HepG2 (cell line): Measurements from ENCODE around the gene MRPS31. TPM values are rescaled to one million over a fixed set of nuclear protein-coding genes. Genes with fewer than 3 reads are reported as not detected.

Source experiments
- CBX1 ChIP-seq: IDR thresholded peaks from one replicate; pipeline ENCODE4 v1.6.1; 2016; ENCODE audit warnings: antibody characterized with exemption, low read depth
- CSRNP2 ChIP-seq: sonication (generic); formaldehyde crosslinking; conservative IDR thresholded peaks from 2 replicates; pipeline ENCODE4 v1.8.0; 2022; ENCODE audit warnings: low read depth, missing genetic modification reagents
- E2F2 ChIP-seq: sonication (generic); formaldehyde crosslinking; IDR thresholded peaks from 2 replicates; pipeline ENCODE4 v1.4.0; 2020; ENCODE audit warnings: missing genetic modification reagents, borderline replicate concordance
- IKZF5 ChIP-seq: IDR thresholded peaks from 2 replicates; pipeline ENCODE4 v1.6.1; 2018; ENCODE audit warnings: missing genetic modification reagents, mild to moderate bottlenecking, missing compliant biosample characterization
- KIAA2018 ChIP-seq: sonication (generic); formaldehyde crosslinking; IDR thresholded peaks from 2 replicates; pipeline ENCODE4 v1.5.0; 2020; ENCODE audit warnings: mild to moderate bottlenecking, missing genetic modification reagents, borderline replicate concordance
- PRMT3 ChIP-seq: sonication (generic); formaldehyde crosslinking; IDR thresholded peaks from 2 replicates; pipeline ENCODE4 v1.8.1; 2022; ENCODE audit warnings: low read depth, mild to moderate bottlenecking, moderate library complexity, missing genetic modification reagents, borderline replicate concordance
- SNAI1 ChIP-seq: sonication (generic); formaldehyde crosslinking; IDR thresholded peaks from 2 replicates; pipeline ENCODE4 v1.5.0; 2020; ENCODE audit warnings: mild to moderate bottlenecking, missing genetic modification reagents, borderline replicate concordance
- TRIM22 ChIP-seq: fragments of 450-650 bp; IDR thresholded peaks from 2 replicates; pipeline ENCODE4 v1.6.1; 2017
- ZBTB38 ChIP-seq: sonication (generic); formaldehyde crosslinking; IDR thresholded peaks from 2 replicates; pipeline ENCODE4 v1.5.1; 2020; ENCODE audit warnings: mild to moderate bottlenecking, missing genetic modification reagents
- ZNF225 ChIP-seq: sonication (generic); formaldehyde crosslinking; IDR thresholded peaks from 2 replicates; pipeline ENCODE4 v1.4.0; 2020; ENCODE audit warnings: mild to moderate bottlenecking, missing genetic modification reagents
- ZNF597 ChIP-seq: sonication (generic); formaldehyde crosslinking; IDR thresholded peaks from 2 replicates; pipeline ENCODE4 v1.5.0; 2020; ENCODE audit warnings: missing genetic modification reagents
- ZNF660 ChIP-seq: sonication (generic); formaldehyde crosslinking; IDR thresholded peaks from 2 replicates; pipeline ENCODE4 v1.5.1; 2020; ENCODE audit warnings: mild to moderate bottlenecking, low read depth, missing genetic modification reagents, borderline replicate concordance
- ZSCAN31 ChIP-seq: sonication (generic); formaldehyde crosslinking; IDR thresholded peaks from 2 replicates; pipeline ENCODE4 v1.5.0; 2020; ENCODE audit warnings: low read depth, mild to moderate bottlenecking, missing genetic modification reagents
- polyA plus RNA-seq, 8 experiments: library from polyadenylated mRNA; depleted of rRNA in 3 of 8; stranded (reverse) in 7 of 8; unstranded in 1 of 8; fragments of >200 nt; fragmentation: Illumina TruSeq in 4 of 8; extraction: Trizol in 4 of 8; gene quantifications; 2 replicates each; pipeline versions ENCODE4 v1.2.1 to v1.2.3, GENCODE V29; 2011 to 2016; ENCODE audit warnings: low read depth in 4 of 8, missing spikeins in 1 of 8, mixed read lengths in 1 of 8; ENCODE audit not compliant: insufficient read depth in 1 of 8
- total RNA-seq, 5 experiments: library from RNA; depleted of rRNA; stranded (reverse); fragments of >200 nt; fragmentation: Illumina TruSeq; extraction: Trizol; gene quantifications; 2 replicates each; pipeline ENCODE4 v1.2.3, GENCODE V29; 2016; ENCODE audit warnings: low read depth in 1 of 5

MRPS31 gene
- total and polyA plus RNA-seq, 2 of the 13 experiments (the other 11 are each of a cell fraction or from before 2014, with no cell fraction given) = 23.7 to 34.1 TPM

GRCh38 chr13:40770934-40771618 is at the start of gene MRPS31 (continued):
- TF ChIP-seq IKZF5 (CRISPR knock-in tag) (peak; percentile 95), ZNF660 (CRISPR knock-in tag) (no peak), PRMT3 (no peak), ZNF225 (CRISPR knock-in tag) (peak; percentile 84; the same call in 1 of the 2 replicates), ZBTB38 (CRISPR knock-in tag) (peak; percentile 84), CSRNP2 (CRISPR knock-in tag) (no peak), TRIM22 (no peak), E2F2 (CRISPR knock-in tag) (0 out of 2 replicates have a peak, but pooled peaks have one; percentile 42), ZSCAN31 (peak; percentile 94), SNAI1 (CRISPR knock-in tag) (0 out of 2 replicates have a peak, but pooled peaks have one; percentile 52), ZNF597 (0 out of 2 replicates have a peak, but pooled peaks have one; percentile 45), KIAA2018 (CRISPR knock-in tag) (no peak), CBX1 (peak; percentile 97)
